Retinal pigment epithelial cell (primary cell): ENCODE results near the gene ZMYND15.

Experiments used
- DNase-seq: peaks from one replicate; pipeline ENCODE4 v3.0.0-alpha.2; 2010; ENCODE audit warnings: low read depth
- H3K4me3 ChIP-seq: 2 replicates; pipeline ENCODE4 v1.5.1; 2011; ENCODE audit warnings: mild to moderate bottlenecking, low read length, control low read depth, moderate library complexity
- CTCF ChIP-seq: conservative IDR thresholded peaks from 2 replicates; pipeline ENCODE4 v1.5.1; 2011; ENCODE audit warnings: low read depth, low read length, control low read depth, inconsistent platforms

The ZMYND15 gene

DNA sequence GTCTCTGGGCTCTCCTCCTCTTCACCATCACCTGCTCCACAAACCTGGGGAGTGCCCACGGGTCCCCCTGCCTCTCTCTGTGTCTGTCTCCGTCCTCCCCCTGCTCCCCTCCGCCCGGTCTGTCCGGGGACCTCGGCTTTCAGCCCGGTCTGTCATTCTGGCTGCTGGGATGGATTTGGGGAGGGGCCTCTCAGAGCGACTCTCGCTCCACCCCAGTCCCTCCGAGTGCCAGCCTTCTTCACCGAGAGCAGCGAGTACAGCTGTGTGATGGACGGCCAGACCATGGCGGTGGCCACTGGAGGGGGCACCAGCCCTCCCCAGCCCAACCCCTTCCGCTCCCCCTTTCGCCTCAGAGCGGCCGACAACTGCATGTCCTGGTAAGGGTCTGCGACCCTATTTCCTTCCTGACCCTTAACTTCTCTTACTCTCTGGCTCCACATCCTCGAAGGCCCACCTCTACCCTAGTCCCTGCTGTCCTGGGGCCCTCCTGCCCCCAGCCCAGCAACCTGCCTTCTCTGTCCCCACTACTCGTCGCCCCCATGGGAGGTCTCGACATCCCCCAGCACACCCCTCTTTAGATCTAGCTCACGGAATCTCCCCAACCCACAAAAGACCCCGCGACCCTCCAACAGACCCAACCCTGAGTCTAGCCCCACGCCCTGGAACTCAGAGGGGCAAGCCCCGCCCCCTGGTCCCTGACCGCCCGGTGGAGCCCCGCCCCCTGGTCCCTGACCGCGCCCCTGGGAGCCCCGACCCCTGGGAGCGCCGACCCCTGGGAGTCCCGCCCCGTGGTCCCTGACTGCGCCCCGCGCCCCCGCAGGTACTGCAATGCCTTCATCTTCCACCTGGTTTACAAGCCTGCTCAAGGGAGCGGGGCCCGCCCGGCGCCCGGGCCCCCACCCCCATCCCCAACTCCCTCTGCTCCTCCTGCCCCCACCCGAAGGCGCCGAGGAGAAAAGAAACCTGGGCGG is 5.7 kb downstream of the ZMYND15 start:
- no peak overlapping the region for H3K4me3 ChIP-seq
- DNase-seq = no peak
- TF ChIP-seq CTCF = peak; percentile 7

- DNase-seq = no peak
- TF ChIP-seq CTCF = no peak
- no peak overlapping the region for H3K4me3 ChIP-seq
Observed at GRCh38 chr17:4747847-4748246, 8.2 kb downstream of the ZMYND15 start.

GRCh38 chr17:4748686-4749085 is 9.1 kb downstream of the ZMYND15 start:
- DNase-seq = no peak
- no peak for TF ChIP-seq CTCF
- H3K4me3 ChIP-seq = no peak overlapping the region

- no peak for TF ChIP-seq CTCF
- no peak for DNase-seq
- no peak overlapping the region for H3K4me3 ChIP-seq
Observed at GRCh38 chr17:4750606-4751005, 11.0 kb downstream of the ZMYND15 start.

- TF ChIP-seq CTCF = no peak
- no peak for DNase-seq
- H3K4me3 ChIP-seq = no peak overlapping the region
Observed at GRCh38 chr17:4751932-4752331, 12.3 kb downstream of the ZMYND15 start.

GRCh38 chr17:4753392-4753791 is 13.8 kb downstream of the ZMYND15 start:
- TF ChIP-seq CTCF = no peak
- no peak overlapping the region for H3K4me3 ChIP-seq
- no peak for DNase-seq

DNA sequence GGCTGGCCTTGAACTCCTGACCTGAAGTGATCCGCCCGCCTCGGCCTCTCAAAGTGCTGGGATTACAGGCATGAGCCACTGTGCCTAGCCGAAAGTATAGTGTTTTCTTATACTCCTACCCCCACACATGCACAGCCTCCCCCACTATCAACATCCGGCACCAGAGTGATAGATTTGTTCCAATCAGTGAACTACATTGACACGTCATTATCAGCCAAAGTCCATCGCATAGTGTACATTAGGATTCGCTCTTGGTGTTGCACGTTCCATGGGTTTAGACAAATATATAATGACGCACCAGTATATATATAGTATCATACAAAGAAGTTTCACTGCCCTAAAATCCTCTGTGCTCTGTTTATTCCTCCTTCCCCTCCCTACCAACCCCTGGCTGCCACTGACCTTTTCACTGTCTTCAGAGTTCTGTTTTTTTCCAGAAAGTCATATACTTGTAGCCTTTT is 20.2 kb downstream of the ZMYND15 start:
- no peak for DNase-seq
- no peak overlapping the region for H3K4me3 ChIP-seq
- no peak for TF ChIP-seq CTCF
